ENCODE results near the gene DNAH2. TPM values are rescaled to one million over a fixed set of nuclear protein-coding genes. Genes with fewer than 3 reads are reported as not detected.

DNAH2 gene
- total RNA-seq (0.77 and 1.0 TPM in 2 replicates), polyA plus RNA-seq (2.1 and 4.0 TPM in 2 replicates)

DNA sequence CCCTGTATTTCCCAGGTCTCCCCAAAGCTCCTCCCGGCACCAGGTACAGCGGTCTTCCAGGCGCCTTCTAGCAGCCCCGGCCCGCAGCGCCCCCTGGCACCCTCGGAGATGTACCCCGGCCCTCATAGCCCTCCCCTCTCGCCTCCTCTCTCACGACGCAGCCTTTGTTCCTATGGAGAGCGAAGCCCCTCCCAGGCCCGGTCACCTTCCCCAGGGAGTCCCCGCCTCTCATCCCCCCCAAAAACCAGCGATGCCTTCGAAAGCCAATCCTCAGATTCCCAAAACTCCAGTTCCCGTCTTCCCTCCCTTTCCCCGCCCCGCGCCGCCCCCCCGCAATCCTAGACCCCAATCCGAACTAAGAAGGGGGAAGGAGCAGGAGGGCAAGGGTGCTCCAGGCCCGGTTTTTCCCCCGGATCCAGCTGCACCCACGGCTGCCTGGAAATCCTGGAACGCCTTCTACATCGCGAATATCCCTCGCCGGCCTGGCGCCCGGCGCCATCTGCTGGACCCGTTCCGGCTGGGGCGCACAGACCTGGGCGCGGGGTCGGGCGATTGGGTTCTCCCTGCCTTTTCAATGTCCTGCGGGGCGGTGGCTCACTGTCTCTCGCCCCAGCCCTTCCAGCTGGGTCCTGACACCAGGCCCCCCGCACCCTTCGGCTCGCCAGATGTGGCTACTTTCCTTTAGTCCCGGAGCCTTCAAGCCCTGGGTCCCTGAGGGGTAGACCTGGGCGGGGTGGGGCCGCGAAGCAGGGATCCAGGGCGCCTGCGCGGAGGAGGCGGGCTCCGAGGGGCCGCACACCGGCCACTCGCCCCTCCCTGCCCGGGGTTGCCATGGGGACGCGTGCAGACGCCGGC is at the start of gene DNAH2:
Gene DNAH2 (plus strand): TSS at position 844 of the 855 bp plus-strand sequence. CDS start 1,991 bp downstream, outside the sequence.
- Histone ChIP-seq H3K27ac (peak within 1 kb of the TSS; percentile 79), H2AFZ (peak within 1 kb of the TSS; percentile 93)

GRCh38 chr17:7668482-7668881 is 49.1 kb upstream of the DNAH2 start:
- no peak overlapping the region for H2AFZ ChIP-seq
- H3K4me3 ChIP-seq: no peak overlapping the region
- no peaks in the 10 kb centered on the region for H3K4me1 ChIP-seq (ENCODE audit: insufficient read depth)
- TF ChIP-seq, protein P1, sequence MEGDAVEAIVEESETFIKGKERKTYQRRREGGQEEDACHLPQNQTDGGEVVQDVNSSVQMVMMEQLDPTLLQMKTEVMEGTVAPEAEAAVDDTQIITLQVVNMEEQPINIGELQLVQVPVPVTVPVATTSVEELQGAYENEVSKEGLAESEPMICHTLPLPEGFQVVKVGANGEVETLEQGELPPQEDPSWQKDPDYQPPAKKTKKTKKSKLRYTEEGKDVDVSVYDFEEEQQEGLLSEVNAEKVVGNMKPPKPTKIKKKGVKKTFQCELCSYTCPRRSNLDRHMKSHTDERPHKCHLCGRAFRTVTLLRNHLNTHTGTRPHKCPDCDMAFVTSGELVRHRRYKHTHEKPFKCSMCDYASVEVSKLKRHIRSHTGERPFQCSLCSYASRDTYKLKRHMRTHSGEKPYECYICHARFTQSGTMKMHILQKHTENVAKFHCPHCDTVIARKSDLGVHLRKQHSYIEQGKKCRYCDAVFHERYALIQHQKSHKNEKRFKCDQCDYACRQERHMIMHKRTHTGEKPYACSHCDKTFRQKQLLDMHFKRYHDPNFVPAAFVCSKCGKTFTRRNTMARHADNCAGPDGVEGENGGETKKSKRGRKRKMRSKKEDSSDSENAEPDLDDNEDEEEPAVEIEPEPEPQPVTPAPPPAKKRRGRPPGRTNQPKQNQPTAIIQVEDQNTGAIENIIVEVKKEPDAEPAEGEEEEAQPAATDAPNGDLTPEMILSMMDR (IDR thresholded peaks at IDR 0.05; ENCODE audit: poor library complexity): no peak
- no peaks in the 10 kb centered on the region for H3K79me2 ChIP-seq
- H3K9me3 ChIP-seq (ENCODE audit: low read depth): no peaks in the 10 kb centered on the region
- no peak overlapping the region for H3K4me2 ChIP-seq
- no peaks in the 10 kb centered on the region for H3K36me3 ChIP-seq (replicated peaks; ENCODE audit: insufficient read depth, low read depth)
- no peak overlapping the region for H3K27ac ChIP-seq
- no peak for DNase-seq (ENCODE audit: low spot score)
- H3K9me2 ChIP-seq (replicated peaks; ENCODE audit: insufficient read depth): no peaks in the 10 kb centered on the region
- no peaks in the 10 kb centered on the region for H3K27me3 ChIP-seq
- WGBS (ENCODE audit: low lambda C conversion rate, missing lambda C conversion rate): over 99% methylated on average over 7 of the region's 7 CpGs
- no peaks in the 10 kb centered on the region for H4K20me1 ChIP-seq (ENCODE audit: insufficient read depth, poor library complexity, severe bottlenecking)

More for the DNA sequence above, at the start of gene DNAH2:
- TF ChIP-seq, protein P1 (IDR thresholded peaks at IDR 0.05; ENCODE audit: poor library complexity): peak; percentile 55
- TF ChIP-seq EZH2 (IDR thresholded peaks at IDR 0.05; ENCODE audit: borderline replicate concordance): no peak
- Histone ChIP-seq H3K9me3 (ENCODE audit: low read depth) (no peaks in the 10 kb centered on the region), H3K36me3 (replicated peaks; ENCODE audit: insufficient read depth, low read depth) (no peaks in the 10 kb centered on the region), H3K4me1 (ENCODE audit: insufficient read depth) (peaks cover 9% of the 10 kb centered on the region), H3K27me3 (peaks cover 17% of the 10 kb centered on the region), H3K4me3 (peak within 1 kb of the TSS; percentile 93), H3K4me2 (peak within 1 kb of the TSS; percentile 83), H4K20me1 (ENCODE audit: insufficient read depth, poor library complexity, severe bottlenecking) (no peaks in the 10 kb centered on the region), H3K9me2 (replicated peaks; ENCODE audit: insufficient read depth) (no peaks in the 10 kb centered on the region), H3K79me2 (no peaks in the 10 kb centered on the region)
- under 1% methylated on average over 44 of the region's 64 CpGs for WGBS (ENCODE audit: low lambda C conversion rate, missing lambda C conversion rate)
- peak; percentile 95 for DNase-seq (ENCODE audit: low spot score)

DNA sequence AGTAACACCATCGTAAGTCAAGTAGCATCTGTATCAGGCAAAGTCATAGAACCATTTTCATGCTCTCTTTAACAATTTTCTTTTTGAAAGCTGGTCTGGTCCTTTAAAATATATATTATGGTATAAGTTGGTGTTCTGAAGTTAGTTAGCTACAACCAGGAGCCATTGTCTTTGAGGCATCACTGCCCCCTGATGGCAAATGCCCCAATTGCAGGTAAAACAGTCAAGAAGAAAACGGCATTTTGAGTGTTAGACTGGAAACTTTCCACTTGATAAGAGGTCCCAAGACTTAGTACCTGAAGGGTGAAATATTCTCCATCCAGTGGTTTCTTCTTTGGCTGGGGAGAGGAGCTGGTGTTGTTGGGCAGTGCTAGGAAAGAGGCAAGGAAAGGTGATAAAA is 44.3 kb upstream of the DNAH2 start:
- Histone ChIP-seq H3K4me2 (no peak overlapping the region), H3K27ac (no peak overlapping the region), H3K36me3 (replicated peaks; ENCODE audit: insufficient read depth, low read depth) (no peaks in the 10 kb centered on the region), H3K79me2 (peaks cover 10% of the 10 kb centered on the region), H3K27me3 (no peaks in the 10 kb centered on the region), H2AFZ (no peak overlapping the region), H3K4me1 (ENCODE audit: insufficient read depth) (no peaks in the 10 kb centered on the region), H3K4me3 (no peak overlapping the region), H3K9me3 (ENCODE audit: low read depth) (no peaks in the 10 kb centered on the region), H4K20me1 (ENCODE audit: insufficient read depth, poor library complexity, severe bottlenecking) (no peaks in the 10 kb centered on the region), H3K9me2 (replicated peaks; ENCODE audit: insufficient read depth) (no peaks in the 10 kb centered on the region)
- TF ChIP-seq EZH2phosphoT487 (IDR thresholded peaks at IDR 0.05; ENCODE audit: low read depth, severe bottlenecking, unreplicated experiment) (no peak), EZH2 (IDR thresholded peaks at IDR 0.05; ENCODE audit: borderline replicate concordance) (no peak)
- TF ChIP-seq, protein P1 (IDR thresholded peaks at IDR 0.05; ENCODE audit: poor library complexity): peak; percentile 51
- no peak for DNase-seq (ENCODE audit: low spot score)
- WGBS (ENCODE audit: low lambda C conversion rate, missing lambda C conversion rate): 87% methylated on average over 2 of the region's 2 CpGs

Data from hepatocyte (in vitro differentiated cells).